ENCODE results near the gene GALNT18.

The GALNT18 gene

DNA sequence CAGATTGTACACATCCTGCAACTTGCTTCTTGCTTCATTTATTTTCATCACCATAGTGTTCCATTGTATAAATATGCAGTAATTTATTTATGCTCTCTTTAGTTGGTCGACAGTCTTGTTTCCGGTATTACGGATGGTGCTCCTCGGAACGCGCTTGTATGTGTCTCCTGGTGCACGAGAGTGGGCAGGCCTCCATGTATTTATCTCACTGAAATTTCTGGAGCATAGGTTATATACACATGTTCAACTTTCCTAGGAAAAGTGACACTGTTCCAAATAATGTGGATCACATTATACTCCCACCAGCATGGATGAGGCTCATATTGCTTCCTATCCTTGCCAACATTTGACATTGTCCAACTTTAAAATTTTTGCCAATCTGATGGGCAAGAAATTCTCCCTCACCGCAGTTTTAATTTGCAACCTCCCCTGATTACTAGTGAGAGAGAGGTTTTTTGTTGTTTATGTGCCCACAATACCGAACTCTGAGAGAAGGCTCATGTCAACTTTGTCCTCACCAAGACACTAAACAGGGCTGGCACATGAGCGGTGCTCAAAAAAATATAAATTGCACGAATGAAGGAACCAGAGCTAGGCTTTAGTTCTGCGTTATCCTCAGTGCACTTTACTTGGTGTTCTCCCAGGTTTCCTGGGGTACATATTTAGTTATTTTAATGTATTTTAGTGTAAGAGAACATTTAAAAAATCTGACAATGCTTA, 272.5 kb downstream of the GALNT18 start:
- POLR2A ChIA-PET: no interaction called here
- no peak for DNase-seq (ENCODE audit: extremely low spot score)
- TF ChIP-seq, protein P1, sequence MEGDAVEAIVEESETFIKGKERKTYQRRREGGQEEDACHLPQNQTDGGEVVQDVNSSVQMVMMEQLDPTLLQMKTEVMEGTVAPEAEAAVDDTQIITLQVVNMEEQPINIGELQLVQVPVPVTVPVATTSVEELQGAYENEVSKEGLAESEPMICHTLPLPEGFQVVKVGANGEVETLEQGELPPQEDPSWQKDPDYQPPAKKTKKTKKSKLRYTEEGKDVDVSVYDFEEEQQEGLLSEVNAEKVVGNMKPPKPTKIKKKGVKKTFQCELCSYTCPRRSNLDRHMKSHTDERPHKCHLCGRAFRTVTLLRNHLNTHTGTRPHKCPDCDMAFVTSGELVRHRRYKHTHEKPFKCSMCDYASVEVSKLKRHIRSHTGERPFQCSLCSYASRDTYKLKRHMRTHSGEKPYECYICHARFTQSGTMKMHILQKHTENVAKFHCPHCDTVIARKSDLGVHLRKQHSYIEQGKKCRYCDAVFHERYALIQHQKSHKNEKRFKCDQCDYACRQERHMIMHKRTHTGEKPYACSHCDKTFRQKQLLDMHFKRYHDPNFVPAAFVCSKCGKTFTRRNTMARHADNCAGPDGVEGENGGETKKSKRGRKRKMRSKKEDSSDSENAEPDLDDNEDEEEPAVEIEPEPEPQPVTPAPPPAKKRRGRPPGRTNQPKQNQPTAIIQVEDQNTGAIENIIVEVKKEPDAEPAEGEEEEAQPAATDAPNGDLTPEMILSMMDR (IDR thresholded peaks at IDR 0.05; ENCODE audit: control extremely low read depth, extremely low read depth, low read depth, missing control alignments): no peak
- CTCF ChIA-PET: no interaction called here

- no peak for DNase-seq (ENCODE audit: extremely low spot score)
- ChIA-PET POLR2A (no interaction called here), CTCF (no interaction called here)
- TF ChIP-seq, protein P1 (IDR thresholded peaks at IDR 0.05; ENCODE audit: control extremely low read depth, extremely low read depth, low read depth, missing control alignments): no peak
Measured at GRCh38 chr11:11348303-11348702, 273.5 kb downstream of the GALNT18 start.

GRCh38 chr11:11347592-11347991, 274.2 kb downstream of the GALNT18 start:
- TF ChIP-seq, protein P1 (IDR thresholded peaks at IDR 0.05; ENCODE audit: control extremely low read depth, extremely low read depth, low read depth, missing control alignments): no peak
- CTCF ChIA-PET: no interaction called here
- DNase-seq (ENCODE audit: extremely low spot score): no peak

DNA sequence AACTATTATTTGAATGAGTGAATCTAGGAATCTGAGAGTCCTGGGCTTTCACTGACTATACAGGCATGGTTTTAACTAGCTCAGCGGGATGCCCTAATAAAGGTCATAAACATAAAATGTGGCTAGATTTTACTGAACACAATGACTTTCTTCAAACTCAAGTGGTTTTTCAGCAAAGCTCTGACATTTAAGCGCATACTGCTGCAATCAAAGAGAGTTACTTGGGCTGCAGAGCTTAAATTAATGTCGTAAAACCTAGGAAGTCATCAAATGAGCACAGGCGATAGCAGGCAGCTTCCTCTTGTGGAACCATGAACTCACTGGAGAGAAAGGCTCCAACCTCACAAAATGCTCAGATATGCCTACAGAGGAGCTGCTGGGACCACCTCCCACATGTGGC, 275.5 kb downstream of the GALNT18 start:
- CTCF ChIA-PET: interaction anchor here (0.8 to 1.1 kb wide), 2 partner anchors 20 to 275 kb away, joined by 3 read pairs; partner anchors contain the start of gene GALNT18
- TF ChIP-seq, protein P1 (IDR thresholded peaks at IDR 0.05; ENCODE audit: control extremely low read depth, extremely low read depth, low read depth, missing control alignments): no peak
- no peak for DNase-seq (ENCODE audit: extremely low spot score)
- POLR2A ChIA-PET: no interaction called here

More at GRCh38 chr11:11347592-11347991, 274.2 kb downstream of the GALNT18 start:
- POLR2A ChIA-PET: no interaction called here

- CTCF ChIA-PET: no interaction called here
- TF ChIP-seq, protein P1 (IDR thresholded peaks at IDR 0.05; ENCODE audit: control extremely low read depth, extremely low read depth, low read depth, missing control alignments): no peak
- POLR2A ChIA-PET: no interaction called here
- no peak for DNase-seq (ENCODE audit: extremely low spot score)
Measured at GRCh38 chr11:11345099-11345498, 276.7 kb downstream of the GALNT18 start.

- CTCF ChIA-PET: no interaction called here
- TF ChIP-seq, protein P1 (IDR thresholded peaks at IDR 0.05; ENCODE audit: control extremely low read depth, extremely low read depth, low read depth, missing control alignments): no peak
- POLR2A ChIA-PET: no interaction called here
- peak; percentile 35 for DNase-seq (ENCODE audit: extremely low spot score)
Measured at GRCh38 chr11:11344045-11344444, 277.8 kb downstream of the GALNT18 start.
